ENCODE measurements around the gene ENTPD2. TPM values are rescaled to one million over a fixed set of nuclear protein-coding genes. Genes with fewer than 3 reads are reported as not detected.
"Not testable (repeated sequence)": the region's sequence is repeated elsewhere in the genome, so short reads cannot be mapped to it uniquely, and the experiment has no call there.

ENTPD2 gene
- total RNA-seq, 1 donor from 2014 or later, result 0.46 TPM

DNA sequence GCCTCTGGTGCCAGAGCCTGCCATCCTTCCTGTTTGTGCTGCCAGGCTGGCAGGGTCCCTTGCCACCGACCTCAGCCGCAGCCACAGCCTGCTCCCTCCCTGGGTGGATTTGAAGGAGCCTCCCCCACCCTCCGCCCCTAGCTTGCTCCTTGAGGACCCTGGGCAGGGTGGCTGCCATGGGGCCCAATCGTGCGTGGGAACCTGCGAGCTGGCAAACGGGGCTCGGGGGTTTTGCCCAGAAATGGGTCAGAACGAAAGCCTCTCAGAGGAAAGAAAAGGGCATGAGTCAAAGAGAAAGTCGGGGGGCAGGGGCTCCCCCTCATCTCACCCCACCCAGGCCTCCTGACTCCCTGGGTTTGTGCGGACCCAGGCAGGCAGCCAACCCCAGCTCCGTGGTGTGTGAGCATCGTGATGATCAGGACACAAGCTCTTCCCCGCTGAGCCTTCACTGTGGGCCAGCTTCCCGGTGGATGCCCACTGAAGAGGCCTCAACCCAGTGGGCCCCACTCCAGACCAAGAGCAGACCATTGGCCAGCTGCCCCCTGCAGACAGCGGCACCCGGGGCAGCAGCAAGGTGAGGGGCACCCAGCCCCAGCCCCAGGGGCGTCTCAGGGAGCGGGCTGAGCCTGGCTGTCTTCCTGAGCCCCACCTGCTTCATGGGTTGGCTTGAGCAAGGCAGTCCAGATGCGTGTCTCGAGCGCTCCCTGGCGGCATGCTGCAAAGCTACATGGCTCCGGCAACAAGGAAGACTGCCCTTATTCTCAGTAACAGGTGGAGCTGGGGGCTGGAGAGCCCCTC lies 19.0 kb downstream of the ENTPD2 start:
- no peak overlapping the region for H3K4me3 Mint-ChIP-seq (ENCODE audit: unreplicated experiment)
- no peaks in the 10 kb centered on the region for H3K9me3 Mint-ChIP-seq (ENCODE audit: unreplicated experiment)
- TF ChIP-seq, protein P1, sequence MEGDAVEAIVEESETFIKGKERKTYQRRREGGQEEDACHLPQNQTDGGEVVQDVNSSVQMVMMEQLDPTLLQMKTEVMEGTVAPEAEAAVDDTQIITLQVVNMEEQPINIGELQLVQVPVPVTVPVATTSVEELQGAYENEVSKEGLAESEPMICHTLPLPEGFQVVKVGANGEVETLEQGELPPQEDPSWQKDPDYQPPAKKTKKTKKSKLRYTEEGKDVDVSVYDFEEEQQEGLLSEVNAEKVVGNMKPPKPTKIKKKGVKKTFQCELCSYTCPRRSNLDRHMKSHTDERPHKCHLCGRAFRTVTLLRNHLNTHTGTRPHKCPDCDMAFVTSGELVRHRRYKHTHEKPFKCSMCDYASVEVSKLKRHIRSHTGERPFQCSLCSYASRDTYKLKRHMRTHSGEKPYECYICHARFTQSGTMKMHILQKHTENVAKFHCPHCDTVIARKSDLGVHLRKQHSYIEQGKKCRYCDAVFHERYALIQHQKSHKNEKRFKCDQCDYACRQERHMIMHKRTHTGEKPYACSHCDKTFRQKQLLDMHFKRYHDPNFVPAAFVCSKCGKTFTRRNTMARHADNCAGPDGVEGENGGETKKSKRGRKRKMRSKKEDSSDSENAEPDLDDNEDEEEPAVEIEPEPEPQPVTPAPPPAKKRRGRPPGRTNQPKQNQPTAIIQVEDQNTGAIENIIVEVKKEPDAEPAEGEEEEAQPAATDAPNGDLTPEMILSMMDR (IDR thresholded peaks at IDR 0.05), result peak; percentile 86
- H3K4me1 Mint-ChIP-seq (ENCODE audit: unreplicated experiment), result no peaks in the 10 kb centered on the region
- peak; percentile 91 for DNase-seq (ENCODE audit: extremely low spot score, unreplicated experiment)
- H3K36me3 Mint-ChIP-seq (ENCODE audit: unreplicated experiment), result peaks cover 3% of the 10 kb centered on the region
- no peak overlapping the region for H3K27ac Mint-ChIP-seq (ENCODE audit: unreplicated experiment)
- H3K27me3 Mint-ChIP-seq (ENCODE audit: unreplicated experiment), result no peaks in the 10 kb centered on the region

DNA sequence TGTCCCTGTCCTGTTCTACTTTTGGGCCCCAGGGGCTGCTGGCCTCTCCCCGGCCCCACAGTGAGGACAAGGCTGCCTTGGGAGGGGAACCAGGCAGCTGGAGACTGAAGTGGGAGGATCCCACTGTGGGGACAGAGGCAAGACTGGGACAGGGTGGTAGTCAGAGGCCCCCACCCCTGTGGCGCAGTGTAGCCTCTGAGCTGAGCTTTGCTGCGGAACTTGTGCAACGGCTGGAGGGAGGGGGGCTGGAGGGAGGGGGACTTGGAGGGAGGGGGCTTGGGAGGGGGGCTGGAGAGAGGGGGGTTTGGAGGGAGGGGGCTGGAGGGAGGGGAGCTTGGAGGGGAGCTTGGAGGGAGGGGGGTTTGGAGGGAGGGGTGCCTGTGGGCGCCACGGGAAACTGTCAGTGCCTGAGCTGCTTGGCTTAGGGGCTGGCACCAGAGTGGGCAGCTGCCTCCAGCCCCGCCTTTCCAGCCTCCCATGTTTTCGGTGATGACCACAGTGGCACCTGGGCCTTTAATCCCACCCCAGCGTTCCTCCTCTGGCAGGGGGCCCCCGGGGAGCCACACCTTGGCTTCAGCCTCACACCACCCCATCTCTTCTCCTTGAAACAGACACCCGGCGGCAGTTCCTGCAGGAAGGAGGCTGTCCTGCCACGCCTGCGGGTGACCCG lies 19.7 kb downstream of the ENTPD2 start:
- H3K4me1 Mint-ChIP-seq (ENCODE audit: unreplicated experiment), result peaks cover 4% of the 10 kb centered on the region
- H3K9me3 Mint-ChIP-seq (ENCODE audit: unreplicated experiment), result no peaks in the 10 kb centered on the region
- H3K36me3 Mint-ChIP-seq (ENCODE audit: unreplicated experiment), result peaks cover 3% of the 10 kb centered on the region
- no peaks in the 10 kb centered on the region for H3K27me3 Mint-ChIP-seq (ENCODE audit: unreplicated experiment)
- H3K27ac Mint-ChIP-seq (ENCODE audit: unreplicated experiment), result no peak overlapping the region
- no peak overlapping the region for H3K4me3 Mint-ChIP-seq (ENCODE audit: unreplicated experiment)
- no peak for DNase-seq (ENCODE audit: extremely low spot score, unreplicated experiment)
- TF ChIP-seq, protein P1 (IDR thresholded peaks at IDR 0.05), result no peak

DNA sequence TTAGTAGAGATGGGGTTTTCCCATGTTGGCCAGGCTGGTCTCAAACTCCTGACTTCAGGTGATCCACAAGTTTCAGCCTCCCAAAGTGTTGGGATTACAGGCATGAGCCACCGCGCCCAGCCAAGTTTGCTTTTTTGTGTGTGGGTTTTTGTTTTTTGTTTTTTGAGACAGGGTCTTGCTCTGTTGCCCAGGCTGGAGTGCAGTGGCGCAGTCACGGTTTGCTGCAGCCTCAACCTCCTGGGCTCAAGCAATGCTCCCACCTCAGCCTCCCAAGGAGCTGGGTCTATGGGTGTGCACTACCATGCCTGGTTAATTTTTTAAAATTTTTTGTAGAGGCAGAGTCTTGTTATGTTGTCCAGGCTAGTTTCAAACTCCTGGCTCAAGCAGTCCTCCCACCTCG lies 20.4 kb downstream of the ENTPD2 start:
- not testable (repeated sequence) for H3K4me1 Mint-ChIP-seq (ENCODE audit: unreplicated experiment); H3K36me3 Mint-ChIP-seq (ENCODE audit: unreplicated experiment); DNase-seq (ENCODE audit: extremely low spot score, unreplicated experiment); H3K27me3 Mint-ChIP-seq (ENCODE audit: unreplicated experiment); H3K4me3 Mint-ChIP-seq (ENCODE audit: unreplicated experiment); H3K27ac Mint-ChIP-seq (ENCODE audit: unreplicated experiment); H3K9me3 Mint-ChIP-seq (ENCODE audit: unreplicated experiment)

DNA sequence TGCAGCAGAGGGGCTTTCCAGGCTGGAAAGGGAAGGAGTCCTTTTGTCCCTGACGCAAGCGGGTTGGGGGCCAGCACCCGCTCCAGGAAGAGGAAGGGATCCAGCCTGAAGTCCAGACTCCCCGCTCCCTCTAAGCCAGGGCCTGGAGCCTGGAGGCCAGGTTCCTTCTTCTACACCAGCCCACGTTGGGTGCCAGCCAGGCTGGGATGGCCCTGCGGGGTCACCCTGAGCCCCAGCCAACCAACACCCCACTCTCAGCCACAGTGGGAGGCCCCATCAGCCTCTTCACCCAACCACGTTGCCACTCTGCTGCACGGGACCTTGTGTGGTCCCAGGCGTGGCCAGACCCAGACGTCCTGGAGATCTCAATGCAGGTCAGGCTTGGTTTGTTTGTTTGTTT lies 21.0 kb downstream of the ENTPD2 start:
- Mint-ChIP-seq H3K27me3 (ENCODE audit: unreplicated experiment) (no peaks in the 10 kb centered on the region), H3K9me3 (ENCODE audit: unreplicated experiment) (no peaks in the 10 kb centered on the region), H3K4me3 (ENCODE audit: unreplicated experiment) (no peak overlapping the region), H3K4me1 (ENCODE audit: unreplicated experiment) (peaks cover 4% of the 10 kb centered on the region), H3K36me3 (ENCODE audit: unreplicated experiment) (peaks cover 3% of the 10 kb centered on the region), H3K27ac (ENCODE audit: unreplicated experiment) (no peak overlapping the region)
- TF ChIP-seq, protein P1 (IDR thresholded peaks at IDR 0.05), result no peak
- DNase-seq (ENCODE audit: extremely low spot score, unreplicated experiment), result no peak

DNA sequence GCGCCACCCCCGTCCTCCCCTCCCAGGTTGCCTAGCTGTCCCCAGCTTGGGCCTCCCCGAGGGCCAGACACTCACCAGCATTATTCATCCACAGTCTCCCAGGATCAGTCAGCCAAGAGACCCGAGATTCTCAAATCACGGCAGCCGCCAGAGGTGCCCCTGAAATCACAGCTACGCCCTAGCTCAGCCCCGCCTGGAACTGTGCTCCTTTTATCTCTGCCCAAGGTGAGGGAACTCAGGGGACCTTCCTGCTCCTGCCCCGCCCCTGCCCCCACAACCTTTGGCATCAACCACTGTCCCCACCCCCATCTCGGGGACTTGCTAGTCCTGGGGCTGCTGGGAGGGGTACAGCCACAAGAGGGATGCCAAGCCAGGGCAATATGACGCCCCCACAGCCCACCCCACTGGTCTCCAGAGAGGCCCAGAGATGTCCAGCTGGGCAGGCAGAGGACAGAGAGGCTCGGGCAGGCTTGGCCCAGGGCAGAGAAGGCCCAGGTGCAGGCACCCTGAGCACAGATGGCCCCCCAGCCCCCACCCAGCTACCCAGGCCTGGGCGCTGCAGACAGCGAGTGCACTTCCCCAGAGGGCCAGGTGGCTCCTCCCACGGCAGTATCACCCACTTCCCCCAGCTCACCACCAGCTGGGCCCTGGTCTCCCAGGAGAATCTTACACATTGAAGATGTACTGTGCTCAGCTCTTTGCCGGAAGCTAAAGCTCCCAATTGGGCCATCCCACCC lies 21.8 kb downstream of the ENTPD2 start, which contains the start of gene FUT7:
TSS of gene FUT7 (minus strand) at position 185 of the 737 bp plus-strand sequence. CDS start at position 88, 97 bp downstream.
- Mint-ChIP-seq H3K36me3 (ENCODE audit: unreplicated experiment) (no peaks in the 10 kb centered on the region), H3K27ac (ENCODE audit: unreplicated experiment) (no peak within 1 kb of the TSS), H3K27me3 (ENCODE audit: unreplicated experiment) (no peaks in the 10 kb centered on the region), H3K4me1 (ENCODE audit: unreplicated experiment) (peaks cover 7% of the 10 kb centered on the region), H3K9me3 (ENCODE audit: unreplicated experiment) (no peaks in the 10 kb centered on the region), H3K4me3 (ENCODE audit: unreplicated experiment) (no peak within 1 kb of the TSS)
- DNase-seq (ENCODE audit: extremely low spot score, unreplicated experiment), result no peak
- TF ChIP-seq, protein P1 (IDR thresholded peaks at IDR 0.05), result no peak

All from osteocyte (in vitro differentiated cells).